ENCODE results near the gene FRMD4B. TPM values are rescaled to one million over a fixed set of nuclear protein-coding genes. Genes with fewer than 3 reads are reported as not detected.
A peak's percentile ranks its signal among the peaks of the same experiment; 100 is the strongest.

Gene FRMD4B
- total RNA-seq, 2 experiments from 2014 or later = not detected

- no peak overlapping the region for H3K27ac ChIP-seq (ENCODE audit: low read depth, low read length, poor library complexity, severe bottlenecking)
- H3K4me2 ChIP-seq (ENCODE audit: low read length) = no peak overlapping the region
- POLR2A ChIA-PET = interaction anchor here (0.6 kb wide), 3 partner anchors 54 to 1386 kb away, joined by 3 to 4 read pairs (median 4); no protein-coding TSS in a partner anchor
- no peaks in the 10 kb centered on the region for H3K9me3 ChIP-seq (ENCODE audit: low read length)
- H2AFZ ChIP-seq (ENCODE audit: low read length) = peak overlapping the region; percentile 100
- H3K9me2 ChIP-seq (ENCODE audit: insufficient read depth, low read length) = no peaks in the 10 kb centered on the region
- DNase-seq (ENCODE audit: low spot score) = no peak
- H3K79me2 ChIP-seq (ENCODE audit: insufficient read depth, low read depth, low read length) = no peaks in the 10 kb centered on the region
- H3K4me3 ChIP-seq (ENCODE audit: low read depth, low read length, poor library complexity, severe bottlenecking) = no peak overlapping the region
- no TSS peak for BruUV-seq (replicated peaks)
- H4K20me1 ChIP-seq (ENCODE audit: insufficient read depth, low read length) = no peaks in the 10 kb centered on the region
- CTCF ChIA-PET (ENCODE audit: unreplicated experiment) = no interaction called here
- intact Hi-C loops (cut with micrococcal nuclease; ENCODE audit: unreplicated experiment) = loop anchor here (5.0 kb wide), 1 partner anchor 98 kb away; no protein-coding TSS in a partner anchor
- H3K4me1 ChIP-seq (ENCODE audit: insufficient read depth, low read length, poor library complexity, severe bottlenecking) = peaks cover 39% of the 10 kb centered on the region
- no peaks in the 10 kb centered on the region for H3K36me3 ChIP-seq (ENCODE audit: insufficient read depth, low read length)
- TF ChIP-seq EZH2phosphoT487 (IDR thresholded peaks at IDR 0.05; ENCODE audit: borderline replicate concordance, low read depth, low read length) = no peak
- TF ChIP-seq CTCF (conservative IDR thresholded peaks at IDR 0.05; ENCODE audit: low read length) = no peak
Observed at GRCh38 chr3:69328963-69329302, 57.0 kb downstream of the FRMD4B start.

- Histone ChIP-seq H3K9me2 (ENCODE audit: insufficient read depth, low read length) (no peaks in the 10 kb centered on the region), H4K20me1 (ENCODE audit: insufficient read depth, low read length) (no peaks in the 10 kb centered on the region), H3K9me3 (ENCODE audit: low read length) (no peaks in the 10 kb centered on the region), H3K4me2 (ENCODE audit: low read length) (0 out of 2 replicates have a peak overlapping the region, but pooled peaks have one; percentile 84), H3K36me3 (ENCODE audit: insufficient read depth, low read length) (no peaks in the 10 kb centered on the region), H3K4me1 (ENCODE audit: insufficient read depth, low read length, poor library complexity, severe bottlenecking) (peaks cover 41% of the 10 kb centered on the region), H3K79me2 (ENCODE audit: insufficient read depth, low read depth, low read length) (no peaks in the 10 kb centered on the region), H3K27ac (ENCODE audit: low read depth, low read length, poor library complexity, severe bottlenecking) (no peak overlapping the region), H3K4me3 (ENCODE audit: low read depth, low read length, poor library complexity, severe bottlenecking) (no peak overlapping the region), H2AFZ (ENCODE audit: low read length) (peak overlapping the region; percentile 100)
- POLR2A ChIA-PET = interaction anchor here (0.6 kb wide), 4 partner anchors 35 to 1386 kb away, joined by 3 to 4 read pairs (median 4); no protein-coding TSS in a partner anchor
- BruUV-seq (replicated peaks) = no TSS peak
- DNase-seq (ENCODE audit: low spot score) = no peak
- CTCF ChIA-PET (ENCODE audit: unreplicated experiment) = no interaction called here
- intact Hi-C loops (cut with micrococcal nuclease; ENCODE audit: unreplicated experiment) = loop anchor here (5.0 kb wide), 1 partner anchor 99 kb away; no protein-coding TSS in a partner anchor
- no peak for TF ChIP-seq EZH2phosphoT487 (IDR thresholded peaks at IDR 0.05; ENCODE audit: borderline replicate concordance, low read depth, low read length)
Observed at GRCh38 chr3:69328103-69328962, 57.6 kb downstream of the FRMD4B start.

GRCh38 chr3:69326855-69327300 is 59.0 kb downstream of the FRMD4B start:
- DNase-seq (ENCODE audit: low spot score) = peak; percentile 65
- intact Hi-C loops (cut with micrococcal nuclease; ENCODE audit: unreplicated experiment) = loop anchor here (5.0 kb wide), 1 partner anchor 100 kb away; no protein-coding TSS in a partner anchor
- Histone ChIP-seq H3K36me3 (ENCODE audit: insufficient read depth, low read length) (no peaks in the 10 kb centered on the region), H3K9me3 (ENCODE audit: low read length) (no peaks in the 10 kb centered on the region), H3K27ac (ENCODE audit: low read depth, low read length, poor library complexity, severe bottlenecking) (peak overlapping the region; percentile 60), H3K4me1 (ENCODE audit: insufficient read depth, low read length, poor library complexity, severe bottlenecking) (peaks cover 41% of the 10 kb centered on the region), H3K79me2 (ENCODE audit: insufficient read depth, low read depth, low read length) (no peaks in the 10 kb centered on the region), H4K20me1 (ENCODE audit: insufficient read depth, low read length) (no peaks in the 10 kb centered on the region), H2AFZ (ENCODE audit: low read length) (peak overlapping the region; percentile 100), H3K9me2 (ENCODE audit: insufficient read depth, low read length) (no peaks in the 10 kb centered on the region), H3K4me2 (ENCODE audit: low read length) (peak overlapping the region; percentile 84), H3K4me3 (ENCODE audit: low read depth, low read length, poor library complexity, severe bottlenecking) (peak overlapping the region; percentile 59)
- no TSS peak for BruUV-seq (replicated peaks)
- TF ChIP-seq EZH2phosphoT487 (IDR thresholded peaks at IDR 0.05; ENCODE audit: borderline replicate concordance, low read depth, low read length) = no peak
- TF ChIP-seq CTCF (conservative IDR thresholded peaks at IDR 0.05; ENCODE audit: low read length) = no peak
- ChIA-PET CTCF (ENCODE audit: unreplicated experiment) (no interaction called here), POLR2A (interaction anchor here (1.7 kb wide), 1 partner anchor 11 kb away, joined by 6 read pairs; no protein-coding TSS in a partner anchor)

All from OCI-LY7 (cell line).